WTC11 (cell line): Measurements from ENCODE around the gene WDR83. TPM values are rescaled to one million over a fixed set of nuclear protein-coding genes. Genes with fewer than 3 reads are reported as not detected.

Experiments
- ATAC-seq: fragments of 200-7000 bp; cut with Tn5 transposase; 2 replicates; pipeline ENCODE4 v1.10.0; 2021; ENCODE audit warnings: mild to moderate bottlenecking, moderate library complexity
- CTCF ChIA-PET: fragments of 300-600 bp; sonication (Branson Sonifier 250); formaldehyde crosslinking; loops from one replicate; lab custom pipeline; 2021; ENCODE audit warnings: antibody characterized with exemption; lab: Charles Lee
- POLR2A ChIA-PET: fragments of 350-600 bp; sonication (Branson Sonifier 250); formaldehyde crosslinking; loops from one replicate; lab custom pipeline; 2021; ENCODE audit warnings: antibody characterized with exemption; lab: Charles Lee
- DNase-seq: peaks from one replicate; pipeline ENCODE4 v3.0.0; 2021; ENCODE audit warnings: low spot score
- H3K27ac Mint-ChIP-seq: 2 replicates; pipeline ENCODE4 v1.8.0; 2021; ENCODE audit warnings: mixed read lengths
- H3K27me3 Mint-ChIP-seq: 2 replicates; pipeline ENCODE4 v1.8.0; 2021; ENCODE audit warnings: low read depth, mild to moderate bottlenecking, moderate library complexity, mixed read lengths
- H3K36me3 Mint-ChIP-seq: 2 replicates; pipeline ENCODE4 v1.8.0; 2021; ENCODE audit warnings: mixed read lengths
- H3K4me1 Mint-ChIP-seq: 2 replicates; pipeline ENCODE4 v1.8.0; 2022; ENCODE audit warnings: mixed read lengths
- H3K4me3 Mint-ChIP-seq: 2 replicates; pipeline ENCODE4 v1.8.0; 2021; ENCODE audit warnings: mild to moderate bottlenecking, moderate library complexity, mixed read lengths
- H3K9me3 Mint-ChIP-seq: 2 replicates; pipeline ENCODE4 v1.8.0; 2021; ENCODE audit warnings: mixed read lengths
- AR ChIP-seq: fragments of 250-450 bp; sonication (Bioruptor Pico); IDR thresholded peaks from 2 replicates; pipeline ENCODE4 v1.9.0; 2021; ENCODE audit warnings: mild to moderate bottlenecking
- ATF1 ChIP-seq: sonication (generic); formaldehyde crosslinking; IDR thresholded peaks from 2 replicates; pipeline ENCODE4 v1.8.1; 2023; ENCODE audit warnings: mild to moderate bottlenecking, moderate library complexity, missing genetic modification reagents
- E2F4 ChIP-seq: sonication (generic); formaldehyde crosslinking; IDR thresholded peaks from 2 replicates; pipeline ENCODE4 v1.8.1; 2022; ENCODE audit warnings: low read depth, mild to moderate bottlenecking, moderate library complexity, missing genetic modification reagents, borderline replicate concordance
- FOXJ3 ChIP-seq: sonication (generic); formaldehyde crosslinking; IDR thresholded peaks from 2 replicates; pipeline ENCODE4 v1.9.0; 2021; ENCODE audit warnings: missing genetic modification reagents, mild to moderate bottlenecking, borderline replicate concordance
- HMGA2 ChIP-seq: fragments of 250-450 bp; sonication (Bioruptor Pico); IDR thresholded peaks from 2 replicates; pipeline ENCODE4 v1.4.0; 2021; ENCODE audit warnings: mild to moderate bottlenecking, moderate library complexity
- MAX ChIP-seq: sonication (generic); formaldehyde crosslinking; IDR thresholded peaks from 2 replicates; pipeline ENCODE4 v1.8.0; 2022; ENCODE audit warnings: mild to moderate bottlenecking, missing genetic modification reagents
- NFATC4 ChIP-seq: fragments of 250-450 bp; sonication (Bioruptor Pico); IDR thresholded peaks from 2 replicates; pipeline ENCODE4 v1.9.0; 2021; ENCODE audit warnings: mild to moderate bottlenecking
- NR1H2 ChIP-seq: sonication (generic); formaldehyde crosslinking; IDR thresholded peaks from 2 replicates; pipeline ENCODE4 v1.9.0; 2021; ENCODE audit warnings: mild to moderate bottlenecking, moderate library complexity, missing genetic modification reagents
- PREB ChIP-seq: sonication (generic); formaldehyde crosslinking; IDR thresholded peaks from 2 replicates; pipeline ENCODE4 v1.8.1; 2022; ENCODE audit warnings: mild to moderate bottlenecking, missing genetic modification reagents, moderate library complexity, borderline replicate concordance
- SMAD4 ChIP-seq: sonication (generic); formaldehyde crosslinking; IDR thresholded peaks from 2 replicates; pipeline ENCODE4 v1.8.0; 2022; ENCODE audit warnings: mild to moderate bottlenecking, missing genetic modification reagents
- SOX15 ChIP-seq: fragments of 250-450 bp; sonication (Bioruptor Pico); IDR thresholded peaks from 2 replicates; pipeline ENCODE4 v1.9.0; 2021; ENCODE audit warnings: mild to moderate bottlenecking
- SP1 ChIP-seq: sonication (generic); formaldehyde crosslinking; conservative IDR thresholded peaks from 2 replicates; pipeline ENCODE4 v1.8.1; 2022; ENCODE audit warnings: missing genetic modification reagents
- ZNF121 ChIP-seq: sonication (generic); formaldehyde crosslinking; IDR thresholded peaks from 2 replicates; pipeline ENCODE4 v1.8.0; 2023; ENCODE audit warnings: missing genetic modification reagents
- ZNF138 ChIP-seq: sonication (generic); formaldehyde crosslinking; conservative IDR thresholded peaks from 2 replicates; pipeline ENCODE4 v1.8.1; 2022; ENCODE audit warnings: mild to moderate bottlenecking, moderate library complexity, missing genetic modification reagents
- ZNF232 ChIP-seq: sonication (generic); formaldehyde crosslinking; IDR thresholded peaks from 2 replicates; pipeline ENCODE4 v1.8.0; 2022; ENCODE audit warnings: mild to moderate bottlenecking, missing genetic modification reagents
- ZNF317 ChIP-seq: sonication (generic); formaldehyde crosslinking; IDR thresholded peaks from 2 replicates; pipeline ENCODE4 v1.8.1; 2023; ENCODE audit warnings: low read depth, mild to moderate bottlenecking, moderate library complexity, missing genetic modification reagents, borderline replicate concordance
- total RNA-seq: library from RNA; stranded (reverse); gene quantifications from 3 replicates; pipeline ENCODE4 v1.2.3, GENCODE V29; 2021
- TF ChIP-seq, protein P1 (sequence below): sonication (generic); formaldehyde crosslinking; conservative IDR thresholded peaks from 2 replicates; pipeline ENCODE4 v1.8.1; 2023; ENCODE audit warnings: mild to moderate bottlenecking, low read depth, missing genetic modification reagents, moderate library complexity
- TF ChIP-seq, protein P2 (sequence below): sonication (generic); formaldehyde crosslinking; IDR thresholded peaks from 2 replicates; pipeline ENCODE4 v1.8.0; 2023; ENCODE audit warnings: missing genetic modification reagents

WDR83 gene
- total RNA-seq, 1 experiment from 2014 or later, result 21.8 TPM

DNA sequence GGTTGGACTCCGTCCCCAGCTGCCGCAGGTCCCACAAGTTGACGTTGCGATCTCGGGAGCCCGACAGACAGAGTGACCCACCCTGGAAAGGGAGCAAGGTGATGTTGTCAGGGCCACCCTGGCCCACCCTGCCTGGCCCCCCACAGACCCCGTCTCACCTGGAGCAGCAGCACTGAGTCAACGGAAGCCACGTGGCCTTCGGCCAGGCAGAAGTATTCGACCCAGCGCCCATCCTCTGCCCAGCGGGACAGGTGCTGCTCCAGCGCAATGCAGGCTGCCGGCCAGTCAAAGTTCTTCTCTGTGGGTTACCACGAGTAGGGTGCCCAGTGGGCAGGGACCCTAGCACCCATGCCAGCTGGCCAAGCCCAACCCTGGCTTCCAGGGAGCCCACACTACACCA is 28.0 kb downstream of the WDR83 start:
- ATAC-seq (no peak), DNase-seq (no peak)
- ChIA-PET POLR2A (no interaction called here), CTCF (no interaction called here)
- no peak overlapping the region for H3K4me3 Mint-ChIP-seq
- peaks cover 7% of the 10 kb centered on the region; the same call in 1 of the 2 replicates for H3K36me3 Mint-ChIP-seq
- no peaks in the 10 kb centered on the region for H3K9me3 Mint-ChIP-seq
- H3K4me1 Mint-ChIP-seq, result peaks cover 3% of the 10 kb centered on the region
- TF ChIP-seq PREB (CRISPR knock-in tag) (no peak), ZNF317 (no peak), NFATC4 (CRISPR knock-in tag) (no peak), SMAD4 (no peak), AR (CRISPR knock-in tag) (no peak), ZNF138 (CRISPR knock-in tag) (no peak), ZNF232 (no peak), NR1H2 (CRISPR knock-in tag) (no peak)
- TF ChIP-seq, protein P1, sequence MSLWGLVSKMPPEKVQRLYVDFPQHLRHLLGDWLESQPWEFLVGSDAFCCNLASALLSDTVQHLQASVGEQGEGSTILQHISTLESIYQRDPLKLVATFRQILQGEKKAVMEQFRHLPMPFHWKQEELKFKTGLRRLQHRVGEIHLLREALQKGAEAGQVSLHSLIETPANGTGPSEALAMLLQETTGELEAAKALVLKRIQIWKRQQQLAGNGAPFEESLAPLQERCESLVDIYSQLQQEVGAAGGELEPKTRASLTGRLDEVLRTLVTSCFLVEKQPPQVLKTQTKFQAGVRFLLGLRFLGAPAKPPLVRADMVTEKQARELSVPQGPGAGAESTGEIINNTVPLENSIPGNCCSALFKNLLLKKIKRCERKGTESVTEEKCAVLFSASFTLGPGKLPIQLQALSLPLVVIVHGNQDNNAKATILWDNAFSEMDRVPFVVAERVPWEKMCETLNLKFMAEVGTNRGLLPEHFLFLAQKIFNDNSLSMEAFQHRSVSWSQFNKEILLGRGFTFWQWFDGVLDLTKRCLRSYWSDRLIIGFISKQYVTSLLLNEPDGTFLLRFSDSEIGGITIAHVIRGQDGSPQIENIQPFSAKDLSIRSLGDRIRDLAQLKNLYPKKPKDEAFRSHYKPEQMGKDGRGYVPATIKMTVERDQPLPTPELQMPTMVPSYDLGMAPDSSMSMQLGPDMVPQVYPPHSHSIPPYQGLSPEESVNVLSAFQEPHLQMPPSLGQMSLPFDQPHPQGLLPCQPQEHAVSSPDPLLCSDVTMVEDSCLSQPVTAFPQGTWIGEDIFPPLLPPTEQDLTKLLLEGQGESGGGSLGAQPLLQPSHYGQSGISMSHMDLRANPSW, result no peak
- TF ChIP-seq, all 79 proteins: peak for 0
- Mint-ChIP-seq H3K27ac (no peak overlapping the region), H3K27me3 (no peaks in the 10 kb centered on the region)

DNA sequence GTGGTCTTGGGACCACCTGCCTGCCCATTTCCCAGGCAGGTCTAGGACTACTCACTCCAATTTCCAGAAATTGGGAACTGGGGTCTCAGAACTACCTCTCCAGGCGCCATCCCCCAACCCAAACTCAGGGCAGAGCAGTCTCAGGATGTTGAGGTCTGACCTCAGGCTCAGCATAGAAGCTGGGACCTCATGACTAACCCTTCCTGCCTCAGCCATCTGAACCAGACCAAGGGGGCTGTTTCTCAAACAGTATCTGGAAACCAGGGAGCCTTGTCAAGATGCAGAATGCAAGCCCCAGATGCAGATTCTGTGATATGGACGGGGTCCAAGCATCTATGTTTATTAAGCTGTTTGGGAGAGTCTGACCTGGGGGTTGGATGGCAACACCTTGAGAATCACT is 28.5 kb downstream of the WDR83 start:
- peak overlapping the region; percentile 90 for H3K4me3 Mint-ChIP-seq
- no peak overlapping the region for H3K27ac Mint-ChIP-seq
- DNase-seq (no peak), ATAC-seq (no peak)
- H3K36me3 Mint-ChIP-seq, result peaks cover 8% of the 10 kb centered on the region; the same call in 1 of the 2 replicates
- no peaks in the 10 kb centered on the region for H3K9me3 Mint-ChIP-seq
- ChIA-PET CTCF (interaction anchor here (0.6 to 0.9 kb wide), 2 partner anchors 23 to 63 kb away, joined by 3 read pairs; no protein-coding TSS in a partner anchor), POLR2A (no interaction called here)
- no peaks in the 10 kb centered on the region for H3K27me3 Mint-ChIP-seq
- peaks cover 3% of the 10 kb centered on the region for H3K4me1 Mint-ChIP-seq
- TF ChIP-seq SP1 (CRISPR knock-in tag) (no peak), ZNF317 (no peak), SOX15 (no peak), ZNF121 (CRISPR knock-in tag) (no peak), MAX (no peak), ATF1 (CRISPR knock-in tag) (no peak), FOXJ3 (CRISPR knock-in tag) (no peak), PREB (CRISPR knock-in tag) (no peak), E2F4 (CRISPR knock-in tag) (no peak), SMAD4 (no peak), HMGA2 (no peak)
- TF ChIP-seq, protein P1, result no peak
- TF ChIP-seq, protein P2, sequence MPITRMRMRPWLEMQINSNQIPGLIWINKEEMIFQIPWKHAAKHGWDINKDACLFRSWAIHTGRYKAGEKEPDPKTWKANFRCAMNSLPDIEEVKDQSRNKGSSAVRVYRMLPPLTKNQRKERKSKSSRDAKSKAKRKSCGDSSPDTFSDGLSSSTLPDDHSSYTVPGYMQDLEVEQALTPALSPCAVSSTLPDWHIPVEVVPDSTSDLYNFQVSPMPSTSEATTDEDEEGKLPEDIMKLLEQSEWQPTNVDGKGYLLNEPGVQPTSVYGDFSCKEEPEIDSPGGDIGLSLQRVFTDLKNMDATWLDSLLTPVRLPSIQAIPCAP, result no peak
